MM.1S (cell line): ENCODE measurements around the gene COA3.

Experiments
- DNase-seq: peaks from one replicate; pipeline ENCODE4 v3.0.0-alpha.2; 2015
- H2AFZ ChIP-seq: fragments of 300-600 bp; sonication (generic); 2 replicates; pipeline ENCODE4 v1.6.0; 2016; ENCODE audit warnings: antibody characterized with exemption, low read length
- H3F3A ChIP-seq: fragments of 300-600 bp; sonication (generic); 2 replicates; pipeline ENCODE4 v1.6.1; 2016; ENCODE audit warnings: mild to moderate bottlenecking, antibody characterized with exemption, low read length, moderate library complexity, mixed read lengths; ENCODE audit not compliant: insufficient read depth
- H3K27ac ChIP-seq: fragments of 300-600 bp; sonication (generic); 2 replicates; pipeline ENCODE4 v1.5.1; 2016; ENCODE audit warnings: mild to moderate bottlenecking, low read length
- H3K27me3 ChIP-seq: fragments of 300-600 bp; sonication (generic); replicated peaks from 2 replicates; pipeline ENCODE4 v1.6.0; 2016; ENCODE audit warnings: low read length; ENCODE audit not compliant: insufficient read depth
- H3K36me3 ChIP-seq: fragments of 300-600 bp; sonication (generic); replicated peaks from 2 replicates; pipeline ENCODE4 v1.6.1; 2016; ENCODE audit warnings: mild to moderate bottlenecking, low read length, mixed read lengths; ENCODE audit not compliant: insufficient read depth
- H3K4me1 ChIP-seq: fragments of 300-600 bp; sonication (generic); 2 replicates; pipeline ENCODE4 v1.6.1; 2016; ENCODE audit warnings: low read length, mixed read lengths
- H3K4me2 ChIP-seq: fragments of 300-600 bp; sonication (generic); 2 replicates; pipeline ENCODE4 v1.6.0; 2016; ENCODE audit warnings: low read depth, low read length
- H3K4me3 ChIP-seq: fragments of 300-600 bp; sonication (generic); 2 replicates; pipeline ENCODE4 v1.5.1; 2016; ENCODE audit warnings: low read length, mixed read lengths
- H3K79me2 ChIP-seq: fragments of 300-600 bp; sonication (generic); 2 replicates; pipeline ENCODE4 v1.6.1; 2016; ENCODE audit warnings: mixed run types, low read length, mixed read lengths
- H3K9ac ChIP-seq: fragments of 300-600 bp; sonication (generic); 2 replicates; pipeline ENCODE4 v1.6.1; 2016; ENCODE audit warnings: low read length, mixed read lengths
- H3K9me2 ChIP-seq: fragments of 300-600 bp; sonication (generic); replicated peaks from 2 replicates; pipeline ENCODE4 v1.6.1; 2016; ENCODE audit warnings: mild to moderate bottlenecking, low read length, mixed read lengths; ENCODE audit not compliant: insufficient read depth
- H3K9me3 ChIP-seq: fragments of 300-600 bp; sonication (generic); replicated peaks from 2 replicates; pipeline ENCODE4 v1.6.1; 2016; ENCODE audit warnings: mild to moderate bottlenecking, low read length, mixed read lengths; ENCODE audit not compliant: insufficient read depth
- H4K20me1 ChIP-seq: fragments of 300-600 bp; sonication (generic); 2 replicates; pipeline ENCODE4 v1.6.1; 2016; ENCODE audit warnings: mild to moderate bottlenecking, low read length, moderate library complexity, mixed read lengths; ENCODE audit not compliant: insufficient read depth
- CTCF ChIP-seq: fragments of 300-600 bp; sonication (generic); IDR thresholded peaks from 2 replicates; pipeline ENCODE4 v1.5.1; 2016; ENCODE audit warnings: antibody characterized with exemption, low read length, mixed read lengths
- EZH2 ChIP-seq: fragments of 300-600 bp; sonication (generic); optimal IDR thresholded peaks from 2 replicates; pipeline ENCODE3; 2017; ENCODE audit warnings: low read depth, mild to moderate bottlenecking, antibody characterized with exemption, low read length, mixed read lengths
- EZH2phosphoT487 ChIP-seq: fragments of 300-600 bp; sonication (generic); IDR thresholded peaks from 2 replicates; pipeline ENCODE4 v1.6.1; 2018; ENCODE audit warnings: antibody characterized with exemption, low read length

Gene COA3

DNA sequence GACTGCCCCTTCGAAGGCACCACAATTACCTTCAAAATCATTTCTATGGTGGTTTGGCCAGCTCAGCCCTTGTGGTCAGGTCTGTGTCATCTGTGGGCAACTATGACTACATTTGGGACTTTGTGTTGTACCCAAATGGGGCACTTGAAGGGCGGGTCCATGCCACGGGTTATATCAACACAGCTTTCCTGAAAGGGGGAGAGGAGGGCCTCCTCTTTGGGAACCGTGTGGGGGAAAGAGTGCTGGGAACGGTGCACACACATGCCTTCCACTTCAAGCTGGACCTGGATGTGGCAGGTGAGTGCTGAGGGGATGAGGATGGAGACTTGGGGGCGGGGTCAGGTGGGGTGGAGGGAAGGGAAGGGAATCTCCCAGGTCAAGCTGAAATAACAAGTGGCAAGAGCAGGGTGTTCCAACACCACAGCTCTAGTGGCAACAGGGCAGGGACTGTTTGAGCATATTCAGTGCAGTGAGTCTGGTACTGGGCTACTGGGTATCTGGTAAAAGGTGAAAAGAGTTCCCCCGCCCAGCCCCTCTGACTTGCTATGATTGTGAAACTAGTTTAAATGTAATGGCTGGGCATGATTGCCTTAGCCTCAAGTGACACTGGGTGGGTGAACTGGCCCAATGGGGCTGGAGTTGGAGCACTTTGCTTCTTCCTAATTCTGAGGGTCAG is 47.6 kb upstream of the COA3 start:
- Histone ChIP-seq H3K79me2 (no peaks in the 10 kb centered on the region), H2AFZ (no peak overlapping the region), H3K9ac (no peak overlapping the region), H4K20me1 (no peaks in the 10 kb centered on the region), H3F3A (peaks cover 11% of the 10 kb centered on the region), H3K4me1 (peaks cover 11% of the 10 kb centered on the region), H3K9me2 (no peaks in the 10 kb centered on the region), H3K4me3 (no peak overlapping the region), H3K27me3 (no peaks in the 10 kb centered on the region), H3K27ac (no peak overlapping the region), H3K36me3 (peaks cover 17% of the 10 kb centered on the region; the same call in 1 of the 2 replicates), H3K4me2 (no peak overlapping the region), H3K9me3 (no peaks in the 10 kb centered on the region)
- TF ChIP-seq CTCF, result no peak
- DNase-seq, result no peak

DNA sequence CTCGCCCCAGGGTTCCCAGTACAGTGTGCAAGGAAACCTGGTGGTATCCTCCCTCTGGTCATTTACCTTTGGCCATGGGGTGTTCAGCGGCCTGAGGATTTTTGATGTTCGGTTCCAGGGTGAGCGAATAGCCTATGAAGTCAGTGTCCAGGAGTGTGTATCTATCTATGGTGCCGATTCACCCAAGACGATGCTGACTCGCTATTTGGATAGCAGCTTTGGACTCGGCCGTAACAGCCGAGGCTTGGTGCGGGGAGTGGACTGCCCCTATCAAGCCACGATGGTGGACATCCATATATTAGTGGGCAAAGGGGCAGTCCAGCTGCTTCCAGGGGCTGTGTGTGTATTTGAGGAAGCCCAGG is 47.0 kb upstream of the COA3 start:
- H3F3A ChIP-seq, result peaks cover 11% of the 10 kb centered on the region

DNA sequence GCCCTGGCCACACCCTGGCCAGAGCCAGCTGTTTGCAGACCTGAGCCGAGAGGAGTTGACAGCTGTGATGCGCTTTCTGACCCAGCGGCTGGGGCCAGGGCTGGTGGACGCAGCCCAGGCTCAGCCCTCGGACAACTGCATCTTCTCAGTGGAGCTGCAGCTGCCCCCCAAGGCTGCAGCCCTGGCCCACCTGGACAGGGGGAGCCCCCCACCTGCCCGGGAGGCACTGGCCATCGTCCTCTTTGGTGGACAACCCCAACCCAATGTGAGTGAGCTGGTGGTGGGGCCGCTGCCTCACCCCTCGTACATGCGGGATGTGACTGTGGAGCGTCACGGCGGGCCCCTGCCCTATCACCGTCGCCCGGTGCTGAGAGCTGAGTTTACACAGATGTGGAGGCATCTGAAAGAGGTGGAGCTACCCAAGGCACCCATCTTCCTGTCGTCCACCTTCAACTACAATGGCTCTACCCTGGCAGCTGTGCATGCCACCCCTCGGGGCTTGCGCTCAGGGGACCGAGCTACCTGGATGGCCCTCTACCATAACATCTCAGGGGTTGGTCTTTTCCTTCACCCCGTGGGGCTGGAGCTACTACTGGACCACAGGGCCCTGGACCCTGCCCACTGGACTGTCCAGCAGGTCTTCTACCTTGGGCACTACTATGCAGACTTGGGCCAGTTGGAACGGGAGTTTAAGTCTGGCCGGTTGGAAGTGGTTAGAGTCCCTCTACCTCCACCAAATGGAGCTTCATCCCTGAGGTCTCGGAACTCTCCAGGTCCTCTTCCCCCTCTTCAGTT is 46.5 kb upstream of the COA3 start:
- Histone ChIP-seq H3K4me1 (peaks cover 11% of the 10 kb centered on the region), H3K9ac (no peak overlapping the region)
- no peak for DNase-seq

More for the DNA sequence above, 47.0 kb upstream of the COA3 start:
- Histone ChIP-seq H3K79me2 (no peaks in the 10 kb centered on the region), H3K36me3 (peaks cover 17% of the 10 kb centered on the region; the same call in 1 of the 2 replicates), H3K9ac (no peak overlapping the region), H2AFZ (no peak overlapping the region), H3K27ac (no peak overlapping the region), H3K4me2 (no peak overlapping the region), H3K9me2 (no peaks in the 10 kb centered on the region), H4K20me1 (no peaks in the 10 kb centered on the region), H3K4me1 (peaks cover 11% of the 10 kb centered on the region), H3K4me3 (no peak overlapping the region), H3K9me3 (no peaks in the 10 kb centered on the region), H3K27me3 (no peaks in the 10 kb centered on the region)
- DNase-seq, result no peak
- no peak for TF ChIP-seq EZH2phosphoT487
- TF ChIP-seq EZH2, result no peak
- no peak for TF ChIP-seq CTCF

More for the DNA sequence above, 46.5 kb upstream of the COA3 start:
- Histone ChIP-seq H3K79me2 (no peaks in the 10 kb centered on the region), H3K9me2 (no peaks in the 10 kb centered on the region), H2AFZ (no peak overlapping the region), H3F3A (peaks cover 11% of the 10 kb centered on the region), H3K4me2 (no peak overlapping the region), H3K27me3 (no peaks in the 10 kb centered on the region), H3K4me3 (no peak overlapping the region), H3K36me3 (peaks cover 17% of the 10 kb centered on the region; the same call in 1 of the 2 replicates), H4K20me1 (no peaks in the 10 kb centered on the region), H3K27ac (no peak overlapping the region), H3K9me3 (no peaks in the 10 kb centered on the region)
- no peak for TF ChIP-seq EZH2phosphoT487
- TF ChIP-seq EZH2, result no peak
- no peak for TF ChIP-seq CTCF
